ENCODE data around the gene BMF. TPM values are rescaled to one million over a fixed set of nuclear protein-coding genes. Genes with fewer than 3 reads are reported as not detected.

Gene BMF
- total and polyA plus RNA-seq, 2 donors (not counting 1 experiment from before 2014, with no cell fraction given) = 2.2 to 8.6 TPM

GRCh38 chr15:40059821-40060220, 48.9 kb downstream of the BMF start:
- Histone ChIP-seq H2AFZ (ENCODE audit: low read length) (no peak overlapping the region), H3K9ac (ENCODE audit: insufficient read depth, low read length) (no peak overlapping the region), H3K4me1 (ENCODE audit: control insufficient read depth, extremely low read depth, insufficient read depth, low read length) (peaks cover 23% of the 10 kb centered on the region), H3K27me3 (ENCODE audit: control insufficient read depth, insufficient read depth, low read length) (no peaks in the 10 kb centered on the region), H3K4me3 (replicated peaks in 1 of 4; ENCODE audit: control extremely low read depth in 1 of 4, insufficient read depth in 1 of 4, low read depth in 3 of 4, low read length in 4 of 4) (no peak overlapping the region), H4K20me1 (ENCODE audit: control insufficient read depth, extremely low read depth, insufficient read depth, low read length) (no peaks in the 10 kb centered on the region), H3K4me2 (ENCODE audit: extremely low read depth, insufficient read depth, low read length) (no peak overlapping the region), H3K9me3 (ENCODE audit: control insufficient read depth, insufficient read depth, low read depth, low read length) (no peaks in the 10 kb centered on the region), H3K36me3 (ENCODE audit: control insufficient read depth, insufficient read depth, low read length) (no peaks in the 10 kb centered on the region), H3K27ac (ENCODE audit: insufficient read depth, low read length) (no peak overlapping the region), H3K79me2 (ENCODE audit: control insufficient read depth, insufficient read depth, low read length) (no peaks in the 10 kb centered on the region)
- no peak for DNase-seq (ENCODE audit: low read depth in 2 of 2)
- TF ChIP-seq CTCF (conservative IDR thresholded peaks at IDR 0.05 in 1 of 2, IDR thresholded peaks at IDR 0.05 in 1 of 2; ENCODE audit: low read depth in 1 of 2, low read length in 2 of 2) (no peak), EZH2 (IDR thresholded peaks at IDR 0.05; ENCODE audit: low read length, missing control alignments) (no peak)

GRCh38 chr15:40058476-40059140, 50.1 kb downstream of the BMF start:
- Histone ChIP-seq H3K27me3 (ENCODE audit: control insufficient read depth, insufficient read depth, low read length) (no peaks in the 10 kb centered on the region), H3K9me3 (ENCODE audit: control insufficient read depth, insufficient read depth, low read depth, low read length) (no peaks in the 10 kb centered on the region), H3K79me2 (ENCODE audit: control insufficient read depth, insufficient read depth, low read length) (no peaks in the 10 kb centered on the region), H2AFZ (ENCODE audit: low read length) (peak overlapping the region; percentile 52), H3K4me1 (ENCODE audit: control insufficient read depth, extremely low read depth, insufficient read depth, low read length) (peaks cover 20% of the 10 kb centered on the region), H3K9ac (ENCODE audit: insufficient read depth, low read length) (no peak overlapping the region), H3K27ac (ENCODE audit: insufficient read depth, low read length) (no peak overlapping the region), H4K20me1 (ENCODE audit: control insufficient read depth, extremely low read depth, insufficient read depth, low read length) (no peaks in the 10 kb centered on the region), H3K4me3 (replicated peaks in 1 of 4; ENCODE audit: control extremely low read depth in 1 of 4, insufficient read depth in 1 of 4, low read depth in 3 of 4, low read length in 4 of 4) (no peak overlapping the region), H3K36me3 (ENCODE audit: control insufficient read depth, insufficient read depth, low read length) (no peaks in the 10 kb centered on the region), H3K4me2 (ENCODE audit: extremely low read depth, insufficient read depth, low read length) (peak overlapping the region; percentile 38)
- DNase-seq (ENCODE audit: low read depth in 2 of 2) = peak; percentile 58 to 83
- no peak for TF ChIP-seq CTCF (conservative IDR thresholded peaks at IDR 0.05 in 1 of 2, IDR thresholded peaks at IDR 0.05 in 1 of 2; ENCODE audit: low read depth in 1 of 2, low read length in 2 of 2)
- TF ChIP-seq EZH2 (IDR thresholded peaks at IDR 0.05; ENCODE audit: low read length, missing control alignments) = no peak

- Histone ChIP-seq H4K20me1 (ENCODE audit: control insufficient read depth, extremely low read depth, insufficient read depth, low read length) (no peaks in the 10 kb centered on the region), H3K27ac (ENCODE audit: insufficient read depth, low read length) (no peak overlapping the region), H3K36me3 (ENCODE audit: control insufficient read depth, insufficient read depth, low read length) (no peaks in the 10 kb centered on the region), H3K4me3 (replicated peaks in 1 of 4; ENCODE audit: control extremely low read depth in 1 of 4, insufficient read depth in 1 of 4, low read depth in 3 of 4, low read length in 4 of 4) (no peak overlapping the region), H2AFZ (ENCODE audit: low read length) (no peak overlapping the region), H3K9me3 (ENCODE audit: control insufficient read depth, insufficient read depth, low read depth, low read length) (no peaks in the 10 kb centered on the region), H3K4me1 (ENCODE audit: control insufficient read depth, extremely low read depth, insufficient read depth, low read length) (peaks cover 19% of the 10 kb centered on the region), H3K4me2 (ENCODE audit: extremely low read depth, insufficient read depth, low read length) (no peak overlapping the region), H3K27me3 (ENCODE audit: control insufficient read depth, insufficient read depth, low read length) (no peaks in the 10 kb centered on the region), H3K9ac (ENCODE audit: insufficient read depth, low read length) (no peak overlapping the region), H3K79me2 (ENCODE audit: control insufficient read depth, insufficient read depth, low read length) (no peaks in the 10 kb centered on the region)
- no peak for DNase-seq (ENCODE audit: low read depth in 2 of 2)
- TF ChIP-seq EZH2 (IDR thresholded peaks at IDR 0.05; ENCODE audit: low read length, missing control alignments) (no peak), CTCF (conservative IDR thresholded peaks at IDR 0.05 in 1 of 2, IDR thresholded peaks at IDR 0.05 in 1 of 2; ENCODE audit: low read depth in 1 of 2, low read length in 2 of 2) (no peak)
Observed at GRCh38 chr15:40055576-40056293, 52.9 kb downstream of the BMF start.

Data from fibroblast of lung (primary cell).